ENCODE data around the gene DEF6.
A peak's percentile ranks its signal among the peaks of the same experiment; 100 is the strongest.

The DEF6 gene

GRCh38 chr6:35273822-35274559, 23.6 kb upstream of the DEF6 start:
- in situ Hi-C loops (cut with HindIII; ENCODE audit: low pct_ligation_motif_present, low pct_unique_long_range_greater_than_20kb, low sequenced_read_pairs) = no loop called here
- DNase-seq = no peak

- in situ Hi-C loops (cut with HindIII; ENCODE audit: low pct_ligation_motif_present, low pct_unique_long_range_greater_than_20kb, low sequenced_read_pairs) = no loop called here
- DNase-seq = no peak
Measured at GRCh38 chr6:35275744-35276260, 21.8 kb upstream of the DEF6 start.

GRCh38 chr6:35278708-35279107, 18.9 kb upstream of the DEF6 start:
- DNase-seq = no peak
- in situ Hi-C loops (cut with HindIII; ENCODE audit: low pct_ligation_motif_present, low pct_unique_long_range_greater_than_20kb, low sequenced_read_pairs) = no loop called here

GRCh38 chr6:35280903-35281302, 16.7 kb upstream of the DEF6 start:
- peak; percentile 31 for DNase-seq
- in situ Hi-C loops (cut with HindIII; ENCODE audit: low pct_ligation_motif_present, low pct_unique_long_range_greater_than_20kb, low sequenced_read_pairs) = no loop called here

- in situ Hi-C loops (cut with HindIII; ENCODE audit: low pct_ligation_motif_present, low pct_unique_long_range_greater_than_20kb, low sequenced_read_pairs) = no loop called here
- DNase-seq = no peak
Measured at GRCh38 chr6:35282472-35282871, 15.1 kb upstream of the DEF6 start.

DNA sequence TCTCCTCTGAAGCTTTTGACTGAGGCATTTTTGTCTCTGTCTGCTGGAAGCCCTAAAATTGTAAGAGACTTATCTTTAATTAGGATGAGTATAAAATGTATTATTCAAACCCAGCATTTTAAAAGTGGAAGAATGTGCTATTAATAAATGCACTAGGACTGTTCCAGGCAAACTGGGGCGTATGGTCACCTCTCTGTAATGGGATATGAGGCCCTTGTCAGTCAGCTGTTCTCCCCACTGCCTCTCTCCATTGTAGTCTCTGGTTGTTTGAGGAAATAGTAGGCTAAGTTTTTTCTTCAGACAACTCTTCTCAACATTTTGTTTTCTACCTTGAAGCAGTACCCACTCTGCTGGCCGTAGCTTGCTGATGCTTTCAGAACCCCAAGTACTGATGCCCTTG, 14.3 kb upstream of the DEF6 start:
- in situ Hi-C loops (cut with HindIII; ENCODE audit: low pct_ligation_motif_present, low pct_unique_long_range_greater_than_20kb, low sequenced_read_pairs) = no loop called here
- DNase-seq = no peak

- DNase-seq = no peak
- in situ Hi-C loops (cut with HindIII; ENCODE audit: low pct_ligation_motif_present, low pct_unique_long_range_greater_than_20kb, low sequenced_read_pairs) = no loop called here
Measured at GRCh38 chr6:35287671-35288396, 9.8 kb upstream of the DEF6 start.

GRCh38 chr6:35288834-35289233, 8.8 kb upstream of the DEF6 start:
- DNase-seq = no peak
- in situ Hi-C loops (cut with HindIII; ENCODE audit: low pct_ligation_motif_present, low pct_unique_long_range_greater_than_20kb, low sequenced_read_pairs) = no loop called here

DNA sequence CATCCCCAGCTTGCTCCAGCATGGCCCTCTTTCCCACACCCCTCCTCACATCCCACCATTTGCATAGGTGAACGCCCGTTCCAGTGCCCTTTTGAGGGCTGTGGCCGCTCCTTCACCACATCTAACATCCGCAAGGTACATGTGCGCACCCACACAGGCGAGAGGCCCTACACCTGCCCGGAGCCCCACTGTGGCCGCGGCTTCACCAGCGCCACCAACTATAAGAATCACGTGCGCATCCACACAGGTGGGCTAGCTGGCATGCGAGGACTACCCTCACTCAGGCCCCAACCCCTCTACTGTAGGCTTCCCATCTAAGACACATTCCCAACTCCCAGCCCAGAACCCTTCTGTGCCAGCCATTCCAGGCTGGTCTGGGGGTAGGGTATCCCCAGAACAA, 6.1 kb upstream of the DEF6 start:
- in situ Hi-C loops (cut with HindIII; ENCODE audit: low pct_ligation_motif_present, low pct_unique_long_range_greater_than_20kb, low sequenced_read_pairs) = no loop called here
- DNase-seq = no peak

DNA sequence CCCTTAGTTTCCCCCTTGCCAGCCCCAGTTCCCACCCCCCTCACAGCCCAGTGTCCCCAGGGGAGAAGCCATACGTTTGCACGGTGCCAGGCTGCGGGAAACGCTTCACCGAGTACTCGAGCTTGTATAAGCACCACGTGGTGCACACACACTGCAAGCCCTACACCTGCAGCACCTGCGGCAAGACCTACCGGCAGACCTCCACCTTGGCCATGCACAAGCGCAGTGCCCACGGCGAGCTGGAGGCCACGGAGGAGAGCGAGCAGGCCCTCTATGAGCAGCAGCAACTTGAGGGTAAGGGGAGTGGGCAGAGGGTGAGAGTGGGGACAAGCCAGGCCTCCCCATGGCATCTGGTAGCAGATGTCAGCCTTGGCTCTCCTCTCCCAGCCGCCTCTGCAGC, 5.1 kb upstream of the DEF6 start:
- in situ Hi-C loops (cut with HindIII; ENCODE audit: low pct_ligation_motif_present, low pct_unique_long_range_greater_than_20kb, low sequenced_read_pairs) = no loop called here
- DNase-seq = no peak

DNA sequence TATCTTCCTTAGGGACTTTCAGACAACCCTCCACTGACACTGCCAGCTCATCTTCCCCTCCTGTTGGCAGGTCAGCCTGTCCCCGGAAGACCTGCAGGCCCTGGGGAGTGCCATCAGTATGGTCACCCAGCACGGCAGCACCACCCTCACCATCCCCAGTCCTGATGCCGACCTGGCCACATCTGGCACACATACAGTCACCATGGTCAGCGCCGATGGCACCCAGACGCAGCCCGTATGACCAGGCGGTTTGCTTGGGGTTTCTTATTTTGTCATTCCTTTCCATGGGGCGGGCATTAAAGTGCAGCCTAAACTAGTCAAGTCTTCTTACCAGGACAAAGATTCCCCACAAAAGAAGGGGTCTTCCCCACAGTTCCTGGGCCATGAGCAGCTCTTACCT, 3.9 kb upstream of the DEF6 start:
- no peak for DNase-seq

DNA sequence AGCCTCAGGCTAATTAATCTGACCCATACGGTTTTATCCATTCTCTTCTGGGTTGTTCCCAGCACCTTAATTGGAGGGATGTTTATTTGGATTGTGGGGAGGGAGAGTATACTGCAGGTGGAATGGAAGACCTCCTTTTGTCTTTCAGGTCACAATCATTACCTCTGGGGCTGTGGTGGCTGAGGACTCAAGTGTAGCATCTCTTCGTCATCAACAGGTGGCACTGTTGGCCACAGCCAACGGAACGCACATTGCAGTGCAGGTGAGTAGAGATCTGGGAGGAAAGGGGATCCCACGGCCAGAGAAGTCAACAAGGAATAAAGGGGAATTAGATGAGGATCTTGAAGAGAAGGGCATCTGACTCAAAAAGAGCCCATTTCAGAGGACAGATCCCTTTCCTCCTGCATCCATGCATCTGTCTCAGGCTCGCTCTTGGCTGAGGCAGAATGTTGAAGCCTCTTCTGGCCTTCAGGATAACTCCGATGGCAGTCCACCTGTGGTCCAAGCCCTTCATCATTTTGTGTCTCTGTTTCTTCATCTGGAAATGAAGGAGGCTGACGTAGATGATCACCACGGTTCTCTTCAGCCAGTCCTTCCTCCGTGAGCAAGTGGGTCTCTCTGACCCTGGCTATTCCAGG, 3.2 kb upstream of the DEF6 start:
- in situ Hi-C loops (cut with HindIII; ENCODE audit: low pct_ligation_motif_present, low pct_unique_long_range_greater_than_20kb, low sequenced_read_pairs) = no loop called here
- peak; percentile 36 for DNase-seq

More for the DNA sequence above, 3.9 kb upstream of the DEF6 start:
- in situ Hi-C loops (cut with HindIII; ENCODE audit: low pct_ligation_motif_present, low pct_unique_long_range_greater_than_20kb, low sequenced_read_pairs) = no loop called here

DNA sequence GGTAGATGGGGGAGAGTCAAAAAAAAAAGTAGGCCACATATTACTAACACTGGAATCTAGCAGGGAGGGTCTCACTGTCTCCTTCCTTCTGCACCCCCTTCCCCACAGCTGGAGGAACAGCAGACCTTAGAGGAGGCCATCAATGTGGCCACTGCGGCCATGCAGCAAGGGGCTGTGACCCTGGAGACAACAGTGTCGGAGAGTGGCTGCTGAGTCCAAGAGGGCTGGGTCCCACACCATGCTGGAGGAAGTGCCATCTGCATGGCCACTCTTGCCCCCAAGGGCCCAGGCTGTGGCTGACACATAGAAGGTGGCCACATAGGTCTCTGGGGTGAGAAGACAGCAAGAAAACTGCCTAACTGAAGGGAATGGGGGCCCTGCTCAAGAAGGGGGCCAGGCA, 2.6 kb upstream of the DEF6 start:
- no peak for DNase-seq
- in situ Hi-C loops (cut with HindIII; ENCODE audit: low pct_ligation_motif_present, low pct_unique_long_range_greater_than_20kb, low sequenced_read_pairs) = no loop called here

DNA sequence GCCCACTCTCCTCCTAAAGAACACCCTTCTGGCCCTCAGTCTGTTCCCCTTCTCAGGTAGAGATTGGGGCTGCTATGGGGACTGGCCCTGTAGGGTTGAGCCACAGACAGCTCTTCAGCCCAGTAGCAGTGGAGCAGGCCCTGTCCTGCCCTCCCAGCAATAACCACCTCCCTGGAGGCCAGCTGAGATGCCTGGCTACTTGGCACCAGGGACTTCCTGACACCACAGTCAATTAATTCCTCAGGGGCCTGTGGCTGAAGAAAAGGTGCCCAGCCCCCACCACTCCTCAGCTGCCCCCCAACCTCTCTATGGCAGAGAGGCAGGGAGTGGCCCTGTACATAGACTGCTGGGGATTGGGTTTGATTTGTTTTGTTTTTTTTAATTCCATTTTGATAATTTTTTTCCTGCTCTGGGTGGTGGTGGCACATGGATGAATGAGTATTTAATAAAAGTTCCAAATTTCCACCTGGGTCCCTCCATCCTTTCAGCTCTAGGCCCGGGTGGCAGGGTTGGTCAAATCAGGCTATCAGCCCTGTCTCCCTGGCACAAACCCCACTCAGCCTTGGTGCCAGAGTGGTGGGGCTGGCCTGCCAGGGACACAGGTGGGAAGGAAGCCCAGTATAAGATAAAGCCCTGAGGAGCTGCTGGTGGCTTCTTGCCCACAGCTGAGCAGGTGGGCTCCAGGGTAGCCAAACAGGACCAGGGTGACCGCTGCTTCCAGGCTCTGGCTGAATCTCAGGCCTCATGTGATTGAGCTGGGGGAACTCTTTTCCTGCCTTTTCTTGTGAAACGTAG, 1.9 kb upstream of the DEF6 start:
- in situ Hi-C loops (cut with HindIII; ENCODE audit: low pct_ligation_motif_present, low pct_unique_long_range_greater_than_20kb, low sequenced_read_pairs) = no loop called here
- no peak for DNase-seq

DNA sequence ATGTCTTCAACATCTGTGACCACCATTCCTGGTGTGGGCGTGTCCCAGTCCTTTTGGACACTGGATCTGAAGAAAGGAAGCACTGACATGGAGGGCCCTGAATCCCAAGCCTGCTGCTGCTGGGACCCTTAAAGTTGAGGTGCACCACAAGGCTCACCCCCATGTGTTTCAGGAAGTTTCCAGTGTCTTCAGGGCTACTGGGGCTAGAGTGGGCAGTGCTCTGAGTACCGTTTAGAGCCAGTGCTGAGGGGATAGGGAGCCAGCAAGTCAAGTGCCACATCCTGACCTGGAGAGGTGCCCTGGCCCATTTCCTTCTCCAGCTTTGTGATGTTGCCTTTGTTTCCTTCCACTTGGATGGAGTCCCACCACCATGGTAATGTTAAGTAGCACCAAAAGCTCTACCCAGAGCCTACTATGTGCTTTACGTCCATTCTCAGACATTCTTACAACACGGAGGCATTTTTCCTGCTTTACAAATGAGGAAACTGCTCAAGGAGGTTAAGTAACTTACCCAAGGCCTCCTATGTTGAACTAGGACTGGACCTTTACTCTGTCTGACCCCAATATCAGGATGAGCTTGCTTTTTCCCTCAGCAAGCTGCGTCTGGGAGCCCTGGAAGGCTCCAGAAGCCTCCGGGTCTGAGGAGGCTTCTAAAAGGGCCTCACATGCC, 552 bp upstream of the DEF6 start:
- in situ Hi-C loops (cut with HindIII; ENCODE audit: low pct_ligation_motif_present, low pct_unique_long_range_greater_than_20kb, low sequenced_read_pairs) = no loop called here
- no peak for DNase-seq

- no peak for DNase-seq
- in situ Hi-C loops (cut with HindIII; ENCODE audit: low pct_ligation_motif_present, low pct_unique_long_range_greater_than_20kb, low sequenced_read_pairs) = no loop called here
Measured at GRCh38 chr6:35298625-35299140, 1.1 kb downstream of the DEF6 start.

- in situ Hi-C loops (cut with HindIII; ENCODE audit: low pct_ligation_motif_present, low pct_unique_long_range_greater_than_20kb, low sequenced_read_pairs) = no loop called here
- DNase-seq = no peak
Measured at GRCh38 chr6:35299674-35300073, 2.1 kb downstream of the DEF6 start.

DNA sequence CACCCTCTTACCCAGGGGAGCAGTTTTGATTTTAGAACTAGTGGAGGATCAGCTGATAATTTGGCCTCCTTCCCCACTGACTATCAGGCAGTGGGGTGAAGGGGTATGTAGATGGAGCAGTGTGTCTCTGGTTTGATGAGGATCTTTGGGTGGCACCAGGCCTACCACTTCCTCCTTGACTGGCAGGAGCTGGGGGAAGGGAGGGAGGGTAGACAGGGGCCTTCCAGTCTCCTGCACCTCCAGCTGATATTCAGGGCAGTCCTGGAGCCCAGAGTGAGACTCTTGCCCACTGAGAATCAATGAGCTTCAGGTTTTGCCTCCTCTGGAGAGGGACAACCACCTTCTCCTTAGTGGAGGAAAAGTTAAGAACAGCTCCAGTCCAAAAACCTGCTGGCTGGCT, 3.2 kb downstream of the DEF6 start:
- no peak for DNase-seq
- in situ Hi-C loops (cut with HindIII; ENCODE audit: low pct_ligation_motif_present, low pct_unique_long_range_greater_than_20kb, low sequenced_read_pairs) = no loop called here
